ENCODE measurements around the gene CCDC88B.

DNA sequence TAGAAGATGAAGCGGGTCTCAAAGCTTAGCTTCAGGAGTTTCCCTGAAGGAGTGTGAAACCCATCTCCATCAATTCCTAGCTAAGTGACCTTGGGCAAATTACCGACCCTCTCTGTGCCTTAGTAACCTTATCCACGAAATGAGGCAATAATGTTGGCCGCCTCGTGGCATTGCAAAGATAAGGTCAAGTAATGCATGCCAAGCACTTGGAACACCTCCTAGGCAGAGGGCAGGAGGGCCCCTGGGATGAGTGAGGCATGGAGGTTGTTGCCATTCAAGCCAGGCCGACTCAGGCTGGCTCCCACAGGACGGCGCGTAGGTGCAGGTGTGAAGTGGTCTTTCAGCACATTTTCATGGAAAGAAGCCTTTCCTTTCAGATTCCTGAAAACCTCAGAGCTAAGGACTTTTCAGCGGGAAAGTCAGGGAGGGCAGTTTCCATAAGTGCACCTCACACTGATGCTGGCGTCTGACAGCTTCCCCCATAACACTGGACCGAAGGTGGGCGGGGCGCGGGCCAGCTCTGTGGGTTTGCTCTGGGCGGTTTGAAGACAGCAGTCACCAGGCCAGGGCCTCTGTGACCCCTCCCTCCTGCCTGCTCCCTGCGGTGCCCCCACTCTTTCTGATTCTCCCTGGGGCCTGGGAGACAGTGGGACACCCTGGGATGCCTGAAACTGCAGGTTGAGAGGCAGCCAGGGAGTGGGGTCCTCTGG lies 44.2 kb downstream of the CCDC88B start:
- TF ChIP-seq, protein P1, sequence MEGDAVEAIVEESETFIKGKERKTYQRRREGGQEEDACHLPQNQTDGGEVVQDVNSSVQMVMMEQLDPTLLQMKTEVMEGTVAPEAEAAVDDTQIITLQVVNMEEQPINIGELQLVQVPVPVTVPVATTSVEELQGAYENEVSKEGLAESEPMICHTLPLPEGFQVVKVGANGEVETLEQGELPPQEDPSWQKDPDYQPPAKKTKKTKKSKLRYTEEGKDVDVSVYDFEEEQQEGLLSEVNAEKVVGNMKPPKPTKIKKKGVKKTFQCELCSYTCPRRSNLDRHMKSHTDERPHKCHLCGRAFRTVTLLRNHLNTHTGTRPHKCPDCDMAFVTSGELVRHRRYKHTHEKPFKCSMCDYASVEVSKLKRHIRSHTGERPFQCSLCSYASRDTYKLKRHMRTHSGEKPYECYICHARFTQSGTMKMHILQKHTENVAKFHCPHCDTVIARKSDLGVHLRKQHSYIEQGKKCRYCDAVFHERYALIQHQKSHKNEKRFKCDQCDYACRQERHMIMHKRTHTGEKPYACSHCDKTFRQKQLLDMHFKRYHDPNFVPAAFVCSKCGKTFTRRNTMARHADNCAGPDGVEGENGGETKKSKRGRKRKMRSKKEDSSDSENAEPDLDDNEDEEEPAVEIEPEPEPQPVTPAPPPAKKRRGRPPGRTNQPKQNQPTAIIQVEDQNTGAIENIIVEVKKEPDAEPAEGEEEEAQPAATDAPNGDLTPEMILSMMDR (conservative IDR thresholded peaks at IDR 0.05; ENCODE audit: low read depth in 2 of 2): no peak
- TF ChIP-seq CREB1 (CRISPR knock-in tag; IDR thresholded peaks at IDR 0.05; ENCODE audit: low read depth) (no peak), EZH2 (IDR thresholded peaks at IDR 0.05; ENCODE audit: low read depth, unreplicated experiment) (no peak), POLR2AphosphoS5 (IDR thresholded peaks at IDR 0.05; ENCODE audit: low read depth) (no peak), EZH2phosphoT487 (IDR thresholded peaks at IDR 0.05; ENCODE audit: unreplicated experiment) (no peak), STAT1 (IDR thresholded peaks at IDR 0.05; ENCODE audit: unreplicated experiment) (no peak)
- TF ChIP-seq, protein P2, sequence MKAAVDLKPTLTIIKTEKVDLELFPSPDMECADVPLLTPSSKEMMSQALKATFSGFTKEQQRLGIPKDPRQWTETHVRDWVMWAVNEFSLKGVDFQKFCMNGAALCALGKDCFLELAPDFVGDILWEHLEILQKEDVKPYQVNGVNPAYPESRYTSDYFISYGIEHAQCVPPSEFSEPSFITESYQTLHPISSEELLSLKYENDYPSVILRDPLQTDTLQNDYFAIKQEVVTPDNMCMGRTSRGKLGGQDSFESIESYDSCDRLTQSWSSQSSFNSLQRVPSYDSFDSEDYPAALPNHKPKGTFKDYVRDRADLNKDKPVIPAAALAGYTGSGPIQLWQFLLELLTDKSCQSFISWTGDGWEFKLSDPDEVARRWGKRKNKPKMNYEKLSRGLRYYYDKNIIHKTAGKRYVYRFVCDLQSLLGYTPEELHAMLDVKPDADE (IDR thresholded peaks at IDR 0.05): no peak
- TF ChIP-seq, protein P3, sequence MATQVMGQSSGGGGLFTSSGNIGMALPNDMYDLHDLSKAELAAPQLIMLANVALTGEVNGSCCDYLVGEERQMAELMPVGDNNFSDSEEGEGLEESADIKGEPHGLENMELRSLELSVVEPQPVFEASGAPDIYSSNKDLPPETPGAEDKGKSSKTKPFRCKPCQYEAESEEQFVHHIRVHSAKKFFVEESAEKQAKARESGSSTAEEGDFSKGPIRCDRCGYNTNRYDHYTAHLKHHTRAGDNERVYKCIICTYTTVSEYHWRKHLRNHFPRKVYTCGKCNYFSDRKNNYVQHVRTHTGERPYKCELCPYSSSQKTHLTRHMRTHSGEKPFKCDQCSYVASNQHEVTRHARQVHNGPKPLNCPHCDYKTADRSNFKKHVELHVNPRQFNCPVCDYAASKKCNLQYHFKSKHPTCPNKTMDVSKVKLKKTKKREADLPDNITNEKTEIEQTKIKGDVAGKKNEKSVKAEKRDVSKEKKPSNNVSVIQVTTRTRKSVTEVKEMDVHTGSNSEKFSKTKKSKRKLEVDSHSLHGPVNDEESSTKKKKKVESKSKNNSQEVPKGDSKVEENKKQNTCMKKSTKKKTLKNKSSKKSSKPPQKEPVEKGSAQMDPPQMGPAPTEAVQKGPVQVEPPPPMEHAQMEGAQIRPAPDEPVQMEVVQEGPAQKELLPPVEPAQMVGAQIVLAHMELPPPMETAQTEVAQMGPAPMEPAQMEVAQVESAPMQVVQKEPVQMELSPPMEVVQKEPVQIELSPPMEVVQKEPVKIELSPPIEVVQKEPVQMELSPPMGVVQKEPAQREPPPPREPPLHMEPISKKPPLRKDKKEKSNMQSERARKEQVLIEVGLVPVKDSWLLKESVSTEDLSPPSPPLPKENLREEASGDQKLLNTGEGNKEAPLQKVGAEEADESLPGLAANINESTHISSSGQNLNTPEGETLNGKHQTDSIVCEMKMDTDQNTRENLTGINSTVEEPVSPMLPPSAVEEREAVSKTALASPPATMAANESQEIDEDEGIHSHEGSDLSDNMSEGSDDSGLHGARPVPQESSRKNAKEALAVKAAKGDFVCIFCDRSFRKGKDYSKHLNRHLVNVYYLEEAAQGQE (IDR thresholded peaks at IDR 0.05; ENCODE audit: unreplicated experiment): no peak
